SH-SY5Y (cell line): ENCODE data around the gene FSTL4.

Experiments
- GATA2 ChIP-seq: IDR thresholded peaks from 2 replicates; pipeline ENCODE4 v1.6.1; 2011; ENCODE audit warnings: mild to moderate bottlenecking, low read depth, low read length
- GATA3 ChIP-seq: IDR thresholded peaks from 2 replicates; pipeline ENCODE4 v1.6.1; 2011; ENCODE audit warnings: low read depth, mild to moderate bottlenecking, low read length, moderate library complexity

DNA sequence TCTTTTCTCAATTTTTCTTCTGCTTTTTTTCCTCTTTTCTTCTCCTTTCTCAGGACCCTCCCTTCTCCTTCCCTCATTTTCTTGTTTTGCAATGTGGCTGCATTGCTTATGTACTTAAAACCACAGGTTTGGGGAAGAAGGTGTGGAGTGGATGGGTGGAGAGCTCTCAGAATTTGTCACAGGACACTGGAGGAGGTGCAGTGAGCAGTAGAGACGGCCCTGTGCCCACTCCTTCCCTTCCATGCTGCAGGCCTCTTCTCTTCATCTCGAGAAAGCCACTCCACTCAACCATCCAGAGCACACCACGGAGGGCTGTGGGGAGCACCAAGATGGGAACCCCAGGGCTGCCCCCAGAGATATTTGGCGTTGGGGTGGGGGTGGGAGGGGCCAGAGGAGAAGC is 92.3 kb downstream of the FSTL4 start:
- TF ChIP-seq GATA2 (no peak), GATA3 (no peak)
